ENCODE results near the gene RNF150.
A peak's percentile ranks its signal among the peaks of the same experiment; 100 is the strongest.

Gene RNF150

GRCh38 chr4:140971077-140971792 is 162.0 kb downstream of the RNF150 start:
- no peak for DNase-seq

DNA sequence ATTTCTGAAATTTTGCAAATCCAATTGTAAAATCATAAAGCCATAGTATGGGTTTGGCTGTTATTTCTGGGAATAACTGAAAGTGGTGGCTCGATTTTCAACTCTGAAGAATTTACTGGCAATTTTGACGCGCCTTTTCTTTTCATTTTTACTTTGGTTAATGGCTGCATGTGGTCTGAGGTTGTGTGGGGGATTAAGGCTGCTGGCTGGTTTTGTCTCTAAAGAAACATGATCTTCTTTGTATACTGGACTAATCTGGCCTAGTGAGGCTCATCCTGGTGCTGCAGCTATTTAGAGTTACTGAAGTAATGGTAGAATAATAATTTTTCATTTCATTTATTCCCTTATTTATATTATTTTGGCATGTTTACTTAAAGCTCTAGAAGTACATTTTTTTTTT is 164.0 kb downstream of the RNF150 start:
- DNase-seq = no peak

DNA sequence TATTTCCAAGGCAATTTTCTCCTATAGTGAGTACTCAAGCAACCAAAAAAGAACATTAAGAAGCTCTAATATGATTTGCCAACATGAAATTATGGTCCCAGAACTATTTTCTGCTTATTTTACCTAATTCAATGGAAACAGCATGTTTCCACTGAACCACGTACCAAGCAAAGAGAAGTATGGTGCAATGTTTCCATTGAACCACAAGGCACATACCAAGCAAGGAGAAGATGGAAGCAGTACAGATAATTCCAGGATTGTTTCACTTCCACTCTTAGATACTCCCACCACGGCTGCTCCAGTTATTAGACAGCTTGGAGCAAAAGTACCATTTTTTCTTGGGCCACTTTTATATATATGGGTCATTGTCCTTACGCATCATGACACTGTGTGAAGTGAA is 164.9 kb downstream of the RNF150 start:
- no peak for DNase-seq

DNA sequence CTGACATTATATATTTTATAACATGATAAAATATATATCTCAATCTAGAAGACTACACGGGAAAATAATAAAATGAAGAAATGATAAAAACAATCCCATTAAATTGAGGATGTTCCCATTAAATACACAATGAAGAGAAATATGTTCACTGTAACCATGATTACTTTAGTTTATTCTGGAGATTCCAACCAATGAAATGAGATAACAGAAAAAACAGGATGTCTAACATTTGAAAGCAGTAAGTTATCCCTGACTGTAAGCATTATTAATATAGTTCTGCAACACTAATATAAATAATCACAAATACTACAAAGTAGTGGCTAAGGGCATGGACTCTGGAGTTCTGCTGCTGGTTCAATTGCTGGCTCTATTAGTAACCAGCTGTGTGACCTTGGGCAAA is 169.4 kb downstream of the RNF150 start:
- DNase-seq = no peak

- no peak for DNase-seq
Measured at GRCh38 chr4:140955641-140956040, 177.6 kb downstream of the RNF150 start.

DNA sequence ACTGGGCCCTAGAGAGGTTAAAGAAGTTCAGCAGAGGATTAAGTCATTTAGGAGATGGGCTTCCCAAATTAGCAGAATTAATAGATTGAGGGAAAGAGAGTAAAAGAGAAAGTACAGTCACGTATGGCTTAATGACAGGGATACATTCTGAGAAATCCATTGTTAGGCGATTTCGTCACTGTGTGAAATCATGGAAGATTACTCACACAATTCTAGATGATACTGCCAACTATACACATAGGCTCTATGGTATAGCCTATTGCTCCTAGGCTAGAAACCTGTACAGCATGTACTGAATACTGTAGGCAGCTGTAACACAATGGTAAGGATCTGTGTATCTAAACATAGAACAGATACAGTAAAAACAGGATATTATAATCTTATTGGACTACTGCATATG is 180.6 kb downstream of the RNF150 start:
- DNase-seq = no peak

DNA sequence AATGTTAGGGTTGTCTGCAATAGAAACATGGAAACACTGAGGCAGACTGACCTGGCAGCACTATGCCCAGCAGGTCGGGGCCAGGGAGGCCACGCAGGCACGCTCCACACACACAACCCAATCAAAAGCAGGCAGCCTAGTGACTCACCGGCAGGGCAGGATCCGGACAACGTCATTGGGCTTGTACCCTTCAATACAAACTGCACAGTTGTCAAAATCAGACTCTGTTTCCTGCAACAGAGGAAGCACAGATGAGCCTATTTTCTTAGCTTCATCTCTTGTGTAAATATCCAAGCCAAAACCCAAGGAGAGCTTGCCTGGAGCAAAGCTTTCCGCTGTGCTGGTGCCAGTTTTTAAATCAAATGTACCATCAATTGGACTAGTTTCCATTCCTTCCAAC is 185.8 kb downstream of the RNF150 start:
- no peak for DNase-seq

- DNase-seq = no peak
Measured at GRCh38 chr4:140945106-140945505, 188.2 kb downstream of the RNF150 start.

DNA sequence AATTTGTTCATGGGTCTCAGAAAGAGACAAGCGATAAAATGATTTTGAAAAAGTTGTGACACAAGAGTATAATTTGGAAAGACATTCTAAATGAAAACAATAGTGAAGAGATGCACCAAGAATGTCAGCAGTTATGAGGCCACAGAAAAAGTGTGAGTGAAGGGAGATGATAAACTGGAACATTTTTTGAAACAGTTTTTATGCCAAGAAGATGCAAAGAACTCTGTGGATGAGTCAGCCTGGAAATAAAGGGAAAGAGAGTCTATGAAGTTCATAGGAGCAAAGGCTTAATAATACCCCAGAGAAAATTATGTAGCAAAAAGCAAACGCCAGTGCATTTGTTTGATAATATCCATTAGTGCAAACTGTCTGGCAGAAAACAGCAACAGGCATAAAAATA is 188.7 kb downstream of the RNF150 start:
- DNase-seq = no peak

DNA sequence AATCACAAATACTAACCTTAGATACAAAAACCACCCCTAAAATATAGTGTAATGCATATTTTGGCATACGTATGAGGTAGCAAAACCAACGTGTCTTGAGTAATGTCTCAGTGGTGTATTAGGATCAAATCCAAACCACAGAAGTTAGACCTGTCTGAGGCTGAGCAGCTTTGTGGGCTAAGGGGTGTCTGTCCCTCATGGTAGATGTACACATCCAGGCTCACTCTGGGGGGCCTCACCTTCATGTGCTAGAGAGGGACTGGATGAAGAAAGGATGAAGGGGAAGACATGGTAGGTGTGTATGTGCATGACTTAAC is 189.1 kb downstream of the RNF150 start:
- no peak for DNase-seq

DNA sequence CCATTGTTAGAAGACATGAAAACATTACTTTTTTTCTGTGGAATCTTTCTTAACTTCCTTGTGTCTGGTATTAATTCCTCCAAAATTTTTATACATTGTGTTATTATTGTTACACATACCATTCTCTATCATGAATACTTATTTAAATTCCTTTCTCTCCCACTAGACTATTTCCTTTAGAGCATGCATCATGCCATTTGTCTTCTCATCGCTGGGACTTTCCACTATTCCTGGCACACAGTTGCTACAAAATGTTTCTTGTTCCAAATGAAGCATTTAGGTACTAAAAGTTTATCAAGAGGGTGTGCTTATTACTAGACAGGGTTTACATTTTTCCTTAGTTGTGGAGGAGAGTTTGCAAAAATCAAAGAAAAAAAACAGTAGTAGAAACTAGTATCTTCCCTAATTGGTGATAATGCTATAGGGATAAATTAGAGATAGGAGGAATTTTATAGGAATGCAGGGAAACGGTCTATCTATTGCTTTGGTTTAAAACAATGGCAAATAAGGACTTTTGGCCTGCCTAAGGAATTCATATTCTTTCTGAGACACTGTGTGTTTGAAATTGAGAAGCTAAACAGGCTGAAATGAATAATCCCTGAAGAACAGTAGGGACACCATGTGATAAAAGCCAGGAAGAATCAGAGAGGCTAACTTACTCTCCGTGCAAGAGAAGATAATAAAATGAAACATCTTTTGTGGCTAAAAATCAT is 189.6 kb downstream of the RNF150 start:
- DNase-seq = no peak

GRCh38 chr4:140940589-140940988 is 192.7 kb downstream of the RNF150 start:
- DNase-seq = no peak

DNA sequence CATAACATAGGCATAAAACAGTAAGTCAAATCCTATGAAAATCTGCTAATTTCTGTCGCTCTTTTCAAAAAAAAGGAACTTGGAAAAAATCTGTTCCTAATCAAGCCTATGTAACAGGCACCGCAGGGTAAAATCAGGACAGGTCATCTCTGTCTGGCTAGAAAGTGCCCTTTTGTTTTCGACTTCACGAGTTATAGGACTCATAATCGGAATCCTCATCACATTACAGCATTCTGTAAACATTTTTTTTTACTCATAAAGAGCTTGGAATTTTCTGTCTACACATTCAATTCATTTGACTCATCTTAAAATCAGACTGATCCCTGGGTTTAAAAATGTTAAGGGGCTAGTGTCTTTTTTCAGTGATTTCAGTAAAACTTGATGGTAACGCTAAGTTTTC is 195.4 kb downstream of the RNF150 start:
- no peak for DNase-seq

DNA sequence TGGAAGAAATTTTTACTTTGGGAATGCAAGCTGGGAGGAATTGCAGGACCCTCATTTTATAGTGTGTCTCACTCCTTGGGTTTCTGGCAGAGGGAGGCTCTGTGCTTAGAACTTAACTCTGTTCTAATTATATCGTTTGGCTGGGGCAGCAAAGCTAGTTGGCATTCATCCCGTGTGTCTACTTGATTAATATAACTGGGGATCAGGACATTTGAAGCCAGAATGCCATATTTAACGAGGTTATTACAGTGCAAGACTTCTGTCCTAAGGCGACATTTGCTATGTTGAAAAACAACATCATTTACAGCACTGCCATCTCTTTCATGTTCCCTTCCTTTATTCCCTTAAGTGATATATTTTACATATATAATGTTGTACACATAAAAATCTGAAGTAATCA is 198.0 kb downstream of the RNF150 start:
- peak in 1 of 2 experiments; percentile 69 for DNase-seq

DNA sequence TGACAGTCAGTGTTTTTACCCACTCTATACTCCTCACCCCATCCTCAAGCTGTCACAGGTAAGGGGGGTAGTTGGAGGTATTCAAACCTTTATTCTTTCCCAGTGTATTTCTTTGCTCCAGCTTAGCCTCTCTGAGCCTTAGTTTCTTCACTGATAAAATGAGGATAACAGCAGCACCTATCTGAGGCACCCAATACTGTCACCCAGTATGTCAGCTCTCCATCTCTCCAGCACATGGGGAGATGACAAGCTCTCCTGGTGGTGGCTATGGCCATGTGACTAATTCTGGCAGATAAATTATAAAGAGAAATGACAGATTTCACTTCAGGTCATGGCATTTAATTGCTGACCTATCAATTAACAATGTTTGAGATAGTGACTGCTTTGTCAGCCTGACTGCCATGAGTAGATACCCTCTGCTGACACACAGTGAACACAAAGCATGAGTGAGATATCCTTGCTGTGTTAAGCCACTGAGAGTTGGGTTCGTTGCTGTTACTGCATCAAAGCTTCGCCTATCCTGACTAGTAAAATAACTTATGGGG is 200.7 kb downstream of the RNF150 start:
- no peak for DNase-seq

GRCh38 chr4:140931911-140932310 is 201.4 kb downstream of the RNF150 start:
- DNase-seq = no peak

- no peak for DNase-seq
Measured at GRCh38 chr4:140930557-140930956, 202.7 kb downstream of the RNF150 start.

- DNase-seq = no peak
Measured at GRCh38 chr4:140930011-140930410, 203.3 kb downstream of the RNF150 start.

DNA sequence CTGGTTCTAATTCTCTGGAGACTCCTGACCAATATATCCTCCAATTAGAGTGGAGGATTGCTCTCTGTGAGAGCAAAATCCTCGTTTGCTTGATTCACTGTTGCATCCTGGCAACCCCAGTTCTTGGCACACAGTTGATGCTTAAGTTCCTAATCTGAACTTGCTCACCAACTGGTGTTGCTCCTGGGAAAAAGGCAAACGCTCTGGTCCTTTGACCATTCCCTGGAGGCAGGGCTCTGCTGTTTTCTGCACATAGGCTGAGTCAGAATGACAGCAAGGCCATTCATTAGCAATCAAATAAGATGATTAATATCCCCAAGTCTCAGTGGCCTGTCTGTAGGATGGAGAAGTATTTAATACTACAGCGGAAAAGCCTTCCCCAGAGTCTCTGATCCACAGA is 204.4 kb downstream of the RNF150 start:
- DNase-seq = no peak

DNA sequence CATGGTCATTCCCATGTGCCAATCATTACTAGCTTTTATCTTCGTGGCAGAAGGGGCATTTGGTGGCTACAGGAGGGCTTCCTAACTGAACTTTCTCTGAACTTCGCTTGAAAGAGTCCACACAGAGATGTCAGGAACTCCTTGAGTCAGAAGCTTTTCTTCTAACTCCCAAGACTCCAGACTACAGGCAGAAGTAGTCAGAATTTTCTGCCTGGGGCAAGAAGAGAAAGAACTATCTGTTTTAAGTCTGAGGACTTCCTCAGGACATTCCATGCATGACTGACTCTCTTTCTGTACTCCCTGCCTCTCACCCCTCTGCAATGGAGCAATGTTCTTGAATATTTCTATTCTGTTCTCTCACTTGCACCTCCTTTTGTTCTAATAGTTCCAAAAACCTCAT is 206.6 kb downstream of the RNF150 start:
- no peak for DNase-seq

DNA sequence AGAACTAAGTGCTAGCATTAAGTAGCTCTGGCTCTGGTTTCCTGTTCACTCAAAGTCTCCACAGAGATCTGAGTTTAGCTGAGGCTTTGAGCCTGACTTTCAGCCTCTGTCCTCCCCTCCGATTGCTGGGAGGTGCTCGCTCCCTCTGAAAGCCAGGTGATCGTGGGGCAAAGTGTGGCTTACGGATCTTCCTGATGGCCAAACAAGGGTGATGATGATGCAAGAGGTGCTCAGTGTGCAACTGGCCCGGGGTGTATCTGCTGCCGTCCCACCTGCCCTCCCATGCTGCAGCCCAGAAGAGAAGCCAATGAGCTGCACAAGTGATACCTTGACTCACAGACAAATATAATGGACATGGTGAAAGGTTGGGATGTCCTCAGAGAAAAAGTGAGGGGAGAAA is 207.9 kb downstream of the RNF150 start:
- DNase-seq = no peak

- DNase-seq = peak in 1 of 2 experiments; percentile 26
Measured at GRCh38 chr4:140924761-140925392, 208.4 kb downstream of the RNF150 start.

GRCh38 chr4:140906993-140907962 is 226.0 kb downstream of the RNF150 start:
- DNase-seq = no peak
